ENCODE results near the gene DNAJB14. TPM values are rescaled to one million over a fixed set of nuclear protein-coding genes. Genes with fewer than 3 reads are reported as not detected.
A peak's percentile ranks its signal among the peaks of the same experiment; 100 is the strongest.

DNAJB14 gene
- total RNA-seq, 1 donor from 2014 or later: 71.3 TPM

GRCh38 chr4:99945718-99946355, 581 bp downstream of the DNAJB14 start:
- DNase-seq (ENCODE audit: low spot score): peak; percentile 41

DNA sequence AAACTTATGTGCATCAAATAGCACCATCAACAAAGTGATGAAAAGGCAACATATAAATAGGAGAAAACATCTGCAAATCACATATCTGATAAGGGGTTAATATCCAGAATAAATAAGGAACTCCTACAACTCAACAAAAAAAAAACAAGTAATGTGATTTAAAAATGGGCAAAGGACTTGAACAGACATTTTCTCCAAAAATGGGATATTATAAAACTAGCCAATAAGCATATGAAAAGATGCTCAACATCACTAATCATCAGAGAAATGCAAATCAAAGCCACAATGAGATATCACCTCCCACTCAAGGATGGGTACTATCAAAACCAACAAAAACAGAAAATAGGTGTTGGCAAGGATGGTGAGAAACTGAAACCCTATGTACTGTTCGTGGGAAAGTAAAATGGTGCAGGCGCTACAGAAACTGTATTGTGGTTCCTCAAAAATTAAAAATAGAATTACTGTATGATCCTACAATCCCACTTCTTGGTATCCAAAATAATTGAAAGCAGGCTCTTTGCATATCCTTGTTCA, 2.4 kb downstream of the DNAJB14 start:
- DNase-seq (ENCODE audit: low spot score): no peak

GRCh38 chr4:99938243-99938753, 8.1 kb downstream of the DNAJB14 start:
- DNase-seq (ENCODE audit: low spot score): no peak

- no peak for DNase-seq (ENCODE audit: low spot score)
Observed at GRCh38 chr4:99934891-99935290, 11.5 kb downstream of the DNAJB14 start.

DNA sequence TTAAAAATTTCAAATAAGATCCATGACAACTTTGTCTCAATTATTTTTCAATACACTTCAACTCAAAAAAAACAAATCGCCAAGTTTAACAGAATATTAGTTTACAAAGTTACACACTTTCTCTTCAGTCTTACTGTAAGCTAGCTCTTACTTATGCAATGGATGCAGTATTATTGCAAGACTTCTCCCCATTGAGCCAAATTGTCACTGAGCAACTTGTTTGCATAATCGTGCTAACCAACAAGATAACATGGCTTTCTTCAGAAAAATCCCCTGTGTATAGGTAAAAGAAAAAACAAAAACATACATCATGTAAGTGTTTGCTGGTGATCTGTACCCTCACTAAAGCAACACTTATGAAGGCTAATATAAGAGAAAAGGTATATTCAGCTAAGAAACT, 18.9 kb downstream of the DNAJB14 start:
- no peak for DNase-seq (ENCODE audit: low spot score)

DNA sequence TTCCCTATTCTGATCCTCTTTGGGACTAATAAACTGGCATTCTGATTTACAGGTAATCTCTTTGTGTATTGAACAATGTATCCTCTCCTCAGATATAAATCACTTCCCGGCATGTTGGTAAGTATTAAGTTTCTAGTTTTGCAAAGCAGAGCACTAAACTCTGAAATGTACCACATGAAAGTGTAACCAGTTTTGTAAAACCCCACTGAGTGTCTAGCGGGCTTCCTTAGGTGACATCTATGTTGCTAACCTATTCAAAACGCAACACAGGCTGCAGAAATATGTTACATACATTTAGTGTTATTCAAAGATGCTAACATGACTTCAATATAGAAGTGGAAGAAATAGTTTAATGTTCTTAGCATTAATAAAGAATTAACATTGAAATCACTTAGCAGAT, 25.2 kb downstream of the DNAJB14 start:
- no peak for DNase-seq (ENCODE audit: low spot score)

GRCh38 chr4:99918656-99919055, 27.8 kb downstream of the DNAJB14 start:
- DNase-seq (ENCODE audit: low spot score): no peak

DNA sequence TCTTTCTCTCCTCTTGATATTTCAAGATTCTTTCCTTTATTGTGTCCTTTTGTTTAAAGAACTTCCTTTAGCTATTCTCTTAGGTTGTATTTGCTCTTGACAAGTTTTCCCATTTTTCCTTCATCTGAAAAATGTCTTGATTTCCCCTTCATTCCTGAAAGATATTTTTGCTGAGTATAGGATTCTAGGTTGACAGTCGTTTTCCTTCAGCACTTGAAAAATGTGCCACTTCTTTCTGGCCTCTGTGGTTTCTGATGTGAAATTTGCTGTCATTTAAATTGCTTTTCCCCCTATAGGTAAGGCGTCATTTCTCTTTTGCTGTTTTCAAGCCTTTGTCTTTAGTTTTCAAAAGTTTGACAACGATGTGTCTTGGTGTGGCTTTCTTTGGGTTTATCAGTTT, 28.8 kb downstream of the DNAJB14 start:
- DNase-seq (ENCODE audit: low spot score): no peak

DNA sequence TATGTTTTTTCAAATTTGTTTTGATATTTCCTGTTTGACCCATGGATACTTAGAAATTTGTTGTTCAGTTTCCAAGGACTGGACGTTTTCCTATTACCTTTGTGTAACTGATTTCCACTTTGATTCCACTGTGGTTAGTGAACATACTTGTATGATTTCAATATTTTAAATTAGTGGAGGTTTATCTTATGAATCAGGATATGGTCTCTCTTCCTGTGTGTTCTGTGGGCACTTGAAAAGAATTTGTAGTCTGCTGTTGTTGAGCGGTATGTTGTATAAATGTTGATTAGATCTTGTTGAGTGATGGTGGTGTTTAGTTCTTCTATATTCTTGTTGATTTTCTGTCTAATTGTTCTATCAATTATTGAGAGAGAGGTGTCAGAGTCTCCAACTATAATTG, 31.0 kb downstream of the DNAJB14 start:
- DNase-seq (ENCODE audit: low spot score): no peak

GRCh38 chr4:99894998-99895397, 51.4 kb downstream of the DNAJB14 start:
- no peak for DNase-seq (ENCODE audit: low spot score)

DNA sequence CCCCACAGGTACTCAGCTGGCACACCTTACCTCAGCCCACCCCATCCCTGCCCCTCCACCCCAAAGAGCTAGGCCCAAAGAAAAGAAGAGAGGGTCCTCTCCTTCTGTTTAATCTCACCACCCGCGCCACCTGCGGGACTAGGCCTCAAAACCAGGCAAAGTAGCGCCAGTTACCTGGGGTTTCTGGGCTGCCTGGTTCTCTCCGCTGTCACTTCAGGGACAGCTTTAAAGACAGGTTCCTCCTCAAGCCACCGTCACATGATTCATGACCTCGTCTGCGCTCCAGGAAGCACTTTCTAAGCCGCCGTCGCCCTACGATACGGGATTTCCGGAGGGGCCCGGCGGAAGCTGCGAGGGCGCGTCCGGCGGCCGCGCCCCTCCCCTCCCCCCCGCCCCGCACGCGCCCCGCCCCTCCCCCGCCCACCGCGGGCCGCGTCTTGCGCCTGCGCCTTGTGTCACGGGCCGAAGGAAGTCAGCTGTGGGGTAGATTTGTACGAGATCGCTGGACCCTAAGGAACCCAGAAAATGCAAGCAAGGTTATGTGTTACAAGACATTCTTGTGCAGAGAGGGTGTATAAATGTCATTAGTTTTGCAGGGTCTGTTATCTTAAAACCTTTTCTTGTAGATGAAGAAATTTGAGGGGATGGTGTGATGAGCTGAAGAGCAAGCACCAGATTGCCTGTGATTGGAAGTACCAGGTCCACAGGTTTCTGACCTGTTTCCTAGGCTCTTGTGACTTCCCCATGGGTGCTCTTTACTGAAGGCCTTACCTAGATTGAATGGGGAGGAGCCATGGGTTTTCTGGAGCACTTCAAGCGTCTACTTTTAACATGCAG, 52.0 kb downstream of the DNAJB14 start, which contains the start of gene LAMTOR3:
Gene LAMTOR3, minus strand, starts transcription at position 267 of the 837 bp plus-strand sequence. CDS start 464 bp downstream, outside the sequence.
- peak; percentile 96 for DNase-seq (ENCODE audit: low spot score)

DNA sequence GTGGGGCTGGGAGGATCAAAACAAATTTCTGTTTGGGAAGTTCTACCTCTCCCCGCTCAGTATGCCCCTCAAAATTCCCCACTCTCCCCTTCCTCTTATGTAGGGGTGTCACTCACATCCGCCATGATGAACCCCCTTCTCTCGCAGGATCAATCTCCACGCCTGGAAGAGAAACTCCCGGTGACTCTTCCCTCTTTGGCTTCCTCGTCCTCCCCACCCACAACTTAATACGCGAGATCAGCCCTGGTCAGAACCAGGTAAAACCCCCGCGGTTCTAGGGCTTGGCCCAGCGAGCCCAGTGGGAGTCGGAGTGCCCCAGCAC, 52.6 kb downstream of the DNAJB14 start:
- no peak for DNase-seq (ENCODE audit: low spot score)

DNA sequence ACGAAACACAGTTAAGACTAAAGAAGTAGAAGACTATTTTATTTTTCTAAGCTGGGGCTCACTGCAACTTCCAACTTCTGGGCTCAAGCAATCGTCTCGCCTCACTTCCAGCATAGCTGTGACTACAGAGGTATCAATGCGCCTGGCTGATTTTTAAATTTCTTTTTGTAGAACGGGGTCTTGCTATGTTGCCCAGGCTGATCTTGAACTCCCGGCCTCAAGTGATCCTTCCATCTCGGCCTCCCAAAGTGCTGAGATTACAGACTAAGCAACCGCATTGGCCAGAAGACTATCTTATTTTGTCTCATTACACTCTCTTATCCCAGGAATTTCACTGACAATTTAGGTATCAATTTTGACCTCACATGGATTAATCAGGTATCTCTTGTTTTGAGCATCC, 53.4 kb downstream of the DNAJB14 start:
- DNase-seq (ENCODE audit: low spot score): no peak

GRCh38 chr4:99891351-99891750, 55.1 kb downstream of the DNAJB14 start:
- DNase-seq (ENCODE audit: low spot score): no peak

- no peak for DNase-seq (ENCODE audit: low spot score)
Observed at GRCh38 chr4:99887837-99888236, 58.6 kb downstream of the DNAJB14 start.

DNA sequence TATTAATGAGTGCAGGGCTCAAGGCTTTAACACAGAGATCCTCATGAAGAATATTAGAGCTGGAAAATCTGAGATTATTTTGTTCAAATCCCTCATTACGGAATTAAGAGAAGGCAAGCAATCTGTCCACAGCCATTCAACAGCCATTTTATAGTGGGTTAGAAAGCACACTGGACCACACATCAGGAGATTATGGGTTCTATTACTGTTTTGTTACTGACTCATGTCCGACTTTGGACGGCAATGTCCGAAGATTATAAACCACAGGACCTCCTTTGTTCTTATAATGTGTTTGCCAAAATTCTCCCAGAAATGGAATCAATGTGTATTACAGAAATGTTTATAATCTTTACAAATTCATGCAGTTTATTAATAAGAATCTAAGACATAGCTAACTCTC, 60.3 kb downstream of the DNAJB14 start:
- DNase-seq (ENCODE audit: low spot score): no peak

- DNase-seq (ENCODE audit: low spot score): no peak
Observed at GRCh38 chr4:99885687-99886086, 60.7 kb downstream of the DNAJB14 start.

DNA sequence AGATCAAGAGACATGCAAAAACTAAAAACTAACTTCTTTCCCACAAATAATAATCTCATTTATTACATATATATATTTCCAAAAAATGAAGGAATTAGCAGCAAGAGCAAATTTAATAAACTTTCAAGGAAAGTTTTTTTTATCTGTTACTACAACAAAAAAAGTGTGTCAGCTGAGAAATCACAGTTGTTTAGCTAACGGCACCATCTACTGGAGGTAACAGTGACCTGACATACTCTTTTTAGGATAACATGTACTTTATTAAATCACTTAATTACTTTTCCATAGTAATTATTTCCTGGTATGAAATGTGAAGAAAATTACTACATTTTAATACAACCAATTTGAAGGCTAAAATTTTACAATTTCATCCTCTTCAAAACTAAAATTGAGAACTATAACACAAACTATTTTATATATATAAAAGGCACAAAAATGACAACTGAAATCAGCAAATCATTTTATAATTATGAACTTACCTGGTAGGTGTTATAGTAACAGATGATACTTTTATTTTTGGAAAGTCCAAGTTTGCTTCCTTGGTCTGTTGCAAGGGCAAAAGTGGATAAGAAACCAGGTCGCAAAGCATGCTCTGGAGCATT, 61.3 kb downstream of the DNAJB14 start:
- peak; percentile 36 for DNase-seq (ENCODE audit: low spot score)

GRCh38 chr4:99879458-99879857, 67.0 kb downstream of the DNAJB14 start:
- no peak for DNase-seq (ENCODE audit: low spot score)

GRCh38 chr4:99878604-99879003, 67.8 kb downstream of the DNAJB14 start:
- no peak for DNase-seq (ENCODE audit: low spot score)

- no peak for DNase-seq (ENCODE audit: low spot score)
Observed at GRCh38 chr4:99876946-99877345, 69.5 kb downstream of the DNAJB14 start.

DNA sequence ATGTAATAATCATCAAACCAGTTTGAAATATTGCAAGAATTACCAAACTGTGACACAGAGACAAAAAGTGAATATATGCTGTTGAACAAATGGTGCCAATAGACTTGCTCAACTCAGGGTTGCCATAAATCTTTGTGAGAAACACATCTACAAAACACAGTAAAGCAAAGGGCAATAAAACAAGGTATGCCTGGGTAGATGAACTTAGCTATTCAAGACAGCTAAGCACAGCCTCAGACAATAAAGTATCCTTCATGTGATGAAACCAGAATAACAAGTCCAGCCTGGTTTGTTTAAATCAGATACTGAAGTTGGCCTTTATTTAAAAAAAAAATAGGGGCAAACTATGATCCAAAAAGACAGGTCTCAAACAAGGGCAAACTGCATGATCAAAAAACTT, 71.3 kb downstream of the DNAJB14 start:
- peak; percentile 47 for DNase-seq (ENCODE audit: low spot score)

Measured in umbilical cord (tissue), 2 donors.